HG03558 (cell line): ENCODE data around the gene PHB1.
"Not testable (repeated sequence)": the region's sequence is repeated elsewhere in the genome, so short reads cannot be mapped to it uniquely, and the experiment has no call there.

Experiments used
- ATAC-seq: cut with Tn5 transposase; IDR thresholded peaks from one replicate; pipeline ENCODE4 v1.9.1; 2021; ENCODE audit warnings: moderate number of reproducible peaks; ENCODE audit not compliant: unreplicated experiment; ENCODE audit errors: extremely low read depth

PHB1 gene

GRCh38 chr17:49381793-49382192 lies 32.9 kb downstream of the PHB1 start:
- no peak for ATAC-seq

GRCh38 chr17:49381033-49381432 lies 33.6 kb downstream of the PHB1 start:
- no peak for ATAC-seq

- no peak for ATAC-seq
These were observed 34.8 kb downstream of the PHB1 start for GRCh38 chr17:49379926-49380325.

- ATAC-seq = no peak
These were observed 36.4 kb downstream of the PHB1 start for GRCh38 chr17:49378311-49378710.

- ATAC-seq = no peak
These were observed 39.1 kb downstream of the PHB1 start for GRCh38 chr17:49375544-49375943.

- ATAC-seq = no peak
These were observed 41.6 kb downstream of the PHB1 start for GRCh38 chr17:49373115-49373514.

GRCh38 chr17:49372425-49372824 lies 42.3 kb downstream of the PHB1 start:
- no peak for ATAC-seq

GRCh38 chr17:49370971-49371834 lies 43.5 kb downstream of the PHB1 start:
- no peak for ATAC-seq

GRCh38 chr17:49369760-49370159 lies 44.9 kb downstream of the PHB1 start:
- no peak for ATAC-seq

- ATAC-seq = no peak
These were observed 45.6 kb downstream of the PHB1 start for GRCh38 chr17:49369089-49369488.

- no peak for ATAC-seq
These were observed 49.0 kb downstream of the PHB1 start for GRCh38 chr17:49365667-49366066.

- not testable (repeated sequence) for ATAC-seq
These were observed 49.6 kb downstream of the PHB1 start for GRCh38 chr17:49365126-49365525.

- ATAC-seq = no peak
These were observed 50.6 kb downstream of the PHB1 start for GRCh38 chr17:49364119-49364518.

GRCh38 chr17:49363251-49363650 lies 51.4 kb downstream of the PHB1 start:
- no peak for ATAC-seq

GRCh38 chr17:49362723-49363117 lies 52.0 kb downstream of the PHB1 start:
- no peak for ATAC-seq

GRCh38 chr17:49361902-49362722 lies 52.6 kb downstream of the PHB1 start, which contains the start of gene ZNF652:
TSS of gene ZNF652 (minus strand) at chr17:49362250. CDS start at chr17:49317725, 44,525 bp downstream.
- ATAC-seq = no peak

- no peak for ATAC-seq
These were observed 53.4 kb downstream of the PHB1 start for GRCh38 chr17:49361129-49361901.

- ATAC-seq = no peak
These were observed 53.9 kb downstream of the PHB1 start for GRCh38 chr17:49360796-49361128.

- ATAC-seq = no peak
These were observed 54.5 kb downstream of the PHB1 start for GRCh38 chr17:49359990-49360795.
